ENCODE measurements around the gene WDR41. TPM values are rescaled to one million over a fixed set of nuclear protein-coding genes. Genes with fewer than 3 reads are reported as not detected.

Gene WDR41
- total and polyA plus RNA-seq, 9 of the 15 experiments (the other 6 are each of a cell fraction or from before 2014, with no cell fraction given), result 33.6 to 67.2 (median 55.5) TPM

DNA sequence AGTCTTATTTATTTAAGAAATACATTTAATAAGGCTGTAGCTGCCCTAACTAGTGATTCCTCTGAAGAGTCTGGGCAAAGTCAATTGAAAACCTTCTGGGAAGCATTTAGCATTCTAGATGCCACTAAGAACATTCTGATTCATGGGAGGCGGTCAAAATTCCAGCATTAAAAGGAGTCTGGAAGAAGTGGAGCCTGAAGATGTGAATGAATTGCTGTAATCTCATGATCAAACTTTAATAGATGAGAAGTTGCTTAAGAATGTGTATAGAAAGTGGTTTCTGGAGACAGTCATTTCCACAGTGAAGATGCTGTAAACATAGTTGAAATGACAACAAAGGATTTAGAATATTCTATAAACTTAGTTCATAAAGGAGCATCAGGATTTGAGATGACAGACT, 61.4 kb downstream of the WDR41 start (continued):
- TF ChIP-seq, protein P1, sequence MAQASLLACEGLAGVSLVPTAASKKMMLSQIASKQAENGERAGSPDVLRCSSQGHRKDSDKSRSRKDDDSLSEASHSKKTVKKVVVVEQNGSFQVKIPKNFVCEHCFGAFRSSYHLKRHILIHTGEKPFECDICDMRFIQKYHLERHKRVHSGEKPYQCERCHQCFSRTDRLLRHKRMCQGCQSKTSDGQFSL (CRISPR knock-in tag; IDR thresholded peaks at IDR 0.05), result no peak
- TF ChIP-seq, protein P1 (tag; IDR thresholded peaks at IDR 0.05), result no peak
- TF ChIP-seq ZNF12 (CRISPR knock-in tag; IDR thresholded peaks at IDR 0.05), result no peak
- no peak for TF ChIP-seq GABPB1 (CRISPR knock-in tag; IDR thresholded peaks at IDR 0.05)
- TF ChIP-seq, protein P2, sequence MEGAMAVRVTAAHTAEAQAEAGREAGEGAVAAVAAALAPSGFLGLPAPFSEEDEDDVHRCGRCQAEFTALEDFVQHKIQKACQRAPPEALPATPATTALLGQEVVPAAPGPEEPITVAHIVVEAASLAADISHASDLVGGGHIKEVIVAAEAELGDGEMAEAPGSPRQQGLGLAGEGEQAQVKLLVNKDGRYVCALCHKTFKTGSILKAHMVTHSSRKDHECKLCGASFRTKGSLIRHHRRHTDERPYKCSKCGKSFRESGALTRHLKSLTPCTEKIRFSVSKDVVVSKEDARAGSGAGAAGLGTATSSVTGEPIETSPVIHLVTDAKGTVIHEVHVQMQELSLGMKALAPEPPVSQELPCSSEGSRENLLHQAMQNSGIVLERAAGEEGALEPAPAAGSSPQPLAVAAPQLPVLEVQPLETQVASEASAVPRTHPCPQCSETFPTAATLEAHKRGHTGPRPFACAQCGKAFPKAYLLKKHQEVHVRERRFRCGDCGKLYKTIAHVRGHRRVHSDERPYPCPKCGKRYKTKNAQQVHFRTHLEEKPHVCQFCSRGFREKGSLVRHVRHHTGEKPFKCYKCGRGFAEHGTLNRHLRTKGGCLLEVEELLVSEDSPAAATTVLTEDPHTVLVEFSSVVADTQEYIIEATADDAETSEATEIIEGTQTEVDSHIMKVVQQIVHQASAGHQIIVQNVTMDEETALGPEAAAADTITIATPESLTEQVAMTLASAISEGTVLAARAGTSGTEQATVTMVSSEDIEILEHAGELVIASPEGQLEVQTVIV (CRISPR knock-in tag; IDR thresholded peaks at IDR 0.05; ENCODE audit: borderline replicate concordance), result no peak
- no peak for TF ChIP-seq ZKSCAN3 (CRISPR knock-in tag; IDR thresholded peaks at IDR 0.05)
- TF ChIP-seq ZBTB17 (CRISPR knock-in tag; IDR thresholded peaks at IDR 0.05), result no peak

DNA sequence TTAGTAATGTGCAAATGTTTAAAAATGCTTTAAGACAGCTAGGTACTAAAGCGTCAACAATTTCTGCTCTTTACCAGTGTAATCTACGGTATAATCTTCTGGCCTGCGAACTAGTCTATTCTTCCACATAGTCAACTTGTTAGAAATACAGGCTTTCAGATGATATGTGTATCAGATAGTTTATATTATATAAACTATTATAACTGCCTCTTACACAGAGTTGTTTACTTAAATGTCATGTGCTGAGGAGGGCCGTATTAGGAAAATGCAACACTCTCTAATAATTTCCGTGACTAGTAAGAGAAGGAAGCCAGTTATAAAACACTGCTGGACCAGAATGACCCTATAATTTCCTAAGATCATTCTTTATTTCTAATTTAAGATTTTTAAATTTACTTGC, 63.6 kb downstream of the WDR41 start:
- ATAC-seq (no peak), DNase-seq (ENCODE audit: extremely low read depth in 1 of 4, low spot score in 3 of 4) (no peak), FAIRE-seq (no peak)
- Histone ChIP-seq H3K27ac (ENCODE audit: extremely low read depth, low read depth, low read length) (no peak overlapping the region), H2AFZ (ENCODE audit: low read depth, low read length) (no peak overlapping the region), H4K20me1 (replicated peaks; ENCODE audit: control insufficient read depth, insufficient read depth, low read length) (no peaks in the 10 kb centered on the region), H3K79me2 (ENCODE audit: control insufficient read depth, insufficient read depth, low read length) (no peaks in the 10 kb centered on the region), H3K9me3 (replicated peaks; ENCODE audit: control insufficient read depth, insufficient read depth, low read depth, low read length) (no peaks in the 10 kb centered on the region), H3K27me3 (ENCODE audit: control insufficient read depth in 2 of 2, insufficient read depth in 2 of 2, low read length in 2 of 2) (no peaks in the 10 kb centered on the region), H3K4me3 (no peak overlapping the region), H3K9me1 (ENCODE audit: control insufficient read depth, insufficient read depth, low read length) (no peaks in the 10 kb centered on the region), H3K36me3 (ENCODE audit: control insufficient read depth, insufficient read depth, low read length) (peaks cover 16% of the 10 kb centered on the region; the same call in 1 of the 3 replicates), H3K9ac (ENCODE audit: insufficient read depth in 1 of 2, low read depth in 2 of 2, low read length in 2 of 2) (no peak overlapping the region), H3K4me1 (replicated peaks in 1 of 2; ENCODE audit: control insufficient read depth in 2 of 2, insufficient read depth in 2 of 2, low read length in 2 of 2) (no peaks in the 10 kb centered on the region), H3K4me2 (ENCODE audit: insufficient read depth, low read length) (no peak overlapping the region)
- BruUV-seq (replicated peaks), result no TSS peak
- ChIA-PET POLR2A (no interaction called here), CTCF (ENCODE audit: low intra/inter-chr PET ratio) (no interaction called here)
- in situ Hi-C loops (cut with MboI), result no loop called here
- 96% methylated on average over 5 of the region's 5 CpGs for WGBS (ENCODE audit: insufficient coverage, low coverage, missing lambda C conversion rate)
- intact Hi-C loops (cut with micrococcal nuclease), result no loop called here
- no peak for TF ChIP-seq MTA2 (IDR thresholded peaks at IDR 0.05; ENCODE audit: low read depth)
- TF ChIP-seq, protein P3, sequence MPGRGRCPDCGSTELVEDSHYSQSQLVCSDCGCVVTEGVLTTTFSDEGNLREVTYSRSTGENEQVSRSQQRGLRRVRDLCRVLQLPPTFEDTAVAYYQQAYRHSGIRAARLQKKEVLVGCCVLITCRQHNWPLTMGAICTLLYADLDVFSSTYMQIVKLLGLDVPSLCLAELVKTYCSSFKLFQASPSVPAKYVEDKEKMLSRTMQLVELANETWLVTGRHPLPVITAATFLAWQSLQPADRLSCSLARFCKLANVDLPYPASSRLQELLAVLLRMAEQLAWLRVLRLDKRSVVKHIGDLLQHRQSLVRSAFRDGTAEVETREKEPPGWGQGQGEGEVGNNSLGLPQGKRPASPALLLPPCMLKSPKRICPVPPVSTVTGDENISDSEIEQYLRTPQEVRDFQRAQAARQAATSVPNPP (IDR thresholded peaks at IDR 0.05; ENCODE audit: borderline replicate concordance, insufficient read depth, insufficient read length), result no peak

Measured in K562 (cell line).